HG02588 (cell line): ENCODE data around the gene ALK.
A peak's percentile ranks its signal among the peaks of the same experiment; 100 is the strongest.

Experiments used
- ATAC-seq: cut with Tn5 transposase; IDR thresholded peaks from one replicate; pipeline ENCODE4 v1.9.1; 2021; ENCODE audit warnings: mild to moderate bottlenecking, moderate library complexity; ENCODE audit not compliant: unreplicated experiment

ALK gene

DNA sequence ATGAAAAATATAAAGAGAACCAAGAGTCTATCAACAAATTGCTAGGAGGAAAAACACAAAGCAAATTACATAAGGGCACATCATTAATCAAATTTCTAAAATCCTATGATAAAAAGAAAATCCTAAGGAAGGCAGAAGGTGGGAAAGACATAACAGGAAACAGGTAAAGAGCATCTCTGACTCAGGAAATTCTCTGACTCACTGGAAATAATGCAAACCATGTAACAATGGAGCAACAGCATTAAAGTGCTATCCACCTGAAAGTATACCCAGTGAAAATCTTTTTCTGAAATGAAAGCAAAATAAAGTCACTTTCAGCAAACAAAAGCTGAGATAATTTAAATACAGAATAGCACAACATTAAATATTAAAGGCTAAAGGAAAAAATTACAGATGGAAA is 10.9 kb downstream of the ALK start:
- no peak for ATAC-seq

DNA sequence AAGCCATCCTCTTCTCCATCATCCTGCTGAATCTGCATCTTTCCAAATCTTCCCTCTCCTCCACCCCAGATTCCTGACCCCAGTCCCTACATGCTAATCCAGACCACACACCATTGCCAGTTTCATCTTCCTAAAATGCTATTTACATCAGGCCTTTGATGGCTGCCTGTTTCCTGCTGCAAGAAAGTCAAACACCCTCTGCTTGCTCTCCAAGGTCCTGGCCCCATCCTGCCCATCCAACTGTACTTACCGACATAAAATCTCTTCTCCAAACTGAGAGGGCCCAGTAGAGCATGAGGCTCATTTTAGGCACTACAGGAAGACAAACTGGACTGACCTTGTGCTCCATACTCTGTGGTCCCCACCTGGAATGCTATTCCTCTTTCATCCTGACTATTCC is 19.0 kb downstream of the ALK start:
- no peak for ATAC-seq

DNA sequence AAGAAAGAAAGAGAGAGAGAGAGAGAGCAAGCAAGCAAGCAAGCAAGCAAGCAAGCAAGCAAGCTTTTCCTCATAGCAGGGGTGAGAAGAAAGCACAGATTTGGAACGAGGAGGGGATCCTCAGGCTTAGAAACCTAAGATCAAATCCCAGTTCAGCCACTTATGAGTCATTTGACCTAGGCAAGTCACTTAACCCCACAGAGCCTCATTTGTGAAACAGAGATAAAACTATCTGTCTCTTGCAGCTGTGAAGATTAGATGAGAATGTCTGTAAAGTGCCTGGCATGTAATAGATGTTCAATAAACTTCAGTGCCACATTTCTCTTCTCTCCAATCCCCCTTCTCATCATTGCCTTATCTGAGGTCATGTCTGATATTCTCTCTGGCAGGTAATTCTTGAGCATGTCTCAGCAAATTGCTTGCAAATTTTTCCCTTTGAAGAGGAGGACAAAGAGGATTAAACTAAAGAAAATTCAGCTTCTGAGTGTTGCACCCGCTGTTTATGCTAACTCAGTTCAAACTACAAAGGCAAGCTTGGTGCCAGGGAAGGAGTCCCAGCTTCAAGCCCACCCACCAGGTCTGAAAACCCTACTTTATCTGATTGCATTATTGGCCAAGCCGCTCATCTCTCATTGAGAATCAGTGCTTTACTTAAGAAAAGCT is 20.3 kb downstream of the ALK start:
- ATAC-seq, result no peak

DNA sequence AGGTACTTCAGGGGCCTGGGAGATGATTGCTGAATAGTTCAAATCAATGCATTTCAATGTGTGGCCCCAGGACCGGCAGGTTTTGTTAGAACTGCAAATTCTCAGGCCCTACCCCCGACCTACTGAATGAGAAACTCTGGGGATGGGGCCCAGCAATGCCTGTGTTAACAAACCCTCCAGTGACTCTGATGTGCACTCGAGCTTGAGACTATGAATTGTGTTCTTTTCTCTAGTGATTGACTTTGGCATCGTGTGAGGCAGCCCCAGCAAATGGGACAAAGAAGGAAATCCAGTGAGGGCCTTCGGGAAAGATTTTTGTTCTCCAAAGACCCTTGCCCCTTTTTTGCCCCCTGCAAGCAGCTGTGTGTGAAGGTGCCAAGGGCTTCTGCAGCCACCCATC is 22.4 kb downstream of the ALK start:
- no peak for ATAC-seq

DNA sequence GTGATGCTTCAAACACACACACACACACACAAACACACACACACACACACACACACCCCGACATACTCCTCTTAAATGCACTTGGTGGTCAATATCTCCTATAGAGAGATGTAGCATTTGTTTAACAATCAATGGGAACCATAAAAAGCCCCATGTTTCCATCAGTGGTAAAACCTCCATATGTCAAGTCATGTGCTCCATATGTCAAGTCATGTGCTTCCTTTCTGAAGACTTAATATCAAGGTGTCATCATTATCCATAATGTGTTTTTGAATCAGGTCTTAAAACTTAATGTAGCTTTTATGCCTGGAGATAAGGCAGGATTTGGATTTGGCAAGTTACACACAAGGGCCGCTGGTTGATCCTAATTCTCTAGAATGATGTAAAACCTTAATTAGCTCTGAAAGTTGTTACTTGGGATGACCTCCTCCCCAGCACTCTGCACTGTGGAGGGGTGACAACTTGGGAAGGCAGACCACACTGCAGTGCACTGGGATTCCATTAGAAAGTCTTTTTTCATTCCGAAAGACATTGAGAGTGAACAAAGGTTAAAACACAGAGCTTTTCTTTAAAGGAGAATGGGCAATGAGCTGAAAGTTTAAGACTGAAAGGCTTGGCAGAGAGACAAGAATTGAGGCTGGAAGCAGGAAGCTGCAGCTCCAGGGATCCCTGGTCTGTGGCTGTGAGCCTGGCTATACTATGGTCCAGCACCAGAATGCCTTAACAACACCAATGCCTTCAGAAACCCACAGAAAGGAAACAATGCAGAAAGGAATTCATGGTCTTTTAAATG is 26.4 kb downstream of the ALK start:
- ATAC-seq, result no peak

DNA sequence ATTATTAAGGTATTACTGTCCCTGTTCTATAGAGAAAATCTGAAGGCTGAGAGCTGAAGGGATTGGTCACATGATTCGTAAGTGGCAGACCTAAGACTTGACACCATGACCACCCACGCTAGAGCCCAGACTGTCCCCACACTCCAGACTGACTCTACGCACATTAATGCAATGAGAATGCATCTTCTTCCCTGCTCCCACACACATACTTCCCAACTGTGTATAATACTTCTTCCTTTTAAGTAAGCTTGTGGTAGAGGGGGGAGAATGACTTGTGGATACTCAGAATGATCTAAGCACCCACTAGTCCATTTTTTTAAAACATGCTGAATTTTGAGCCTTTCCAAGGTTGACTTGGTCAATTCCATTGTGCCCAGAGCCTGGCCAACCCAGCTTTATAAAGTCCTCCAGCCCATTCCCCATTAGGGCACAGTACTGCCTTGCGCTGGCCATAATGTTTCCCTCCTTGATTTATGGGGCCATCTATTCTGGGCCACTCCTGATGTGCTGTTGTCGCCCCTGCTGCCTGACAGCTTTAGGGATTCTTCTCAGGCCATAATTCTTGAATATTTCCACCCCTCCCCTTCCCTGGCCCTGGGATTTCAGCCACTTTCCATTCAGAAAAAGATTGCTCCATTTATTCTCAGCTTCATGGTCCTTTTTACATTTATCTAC is 28.7 kb downstream of the ALK start:
- no peak for ATAC-seq

DNA sequence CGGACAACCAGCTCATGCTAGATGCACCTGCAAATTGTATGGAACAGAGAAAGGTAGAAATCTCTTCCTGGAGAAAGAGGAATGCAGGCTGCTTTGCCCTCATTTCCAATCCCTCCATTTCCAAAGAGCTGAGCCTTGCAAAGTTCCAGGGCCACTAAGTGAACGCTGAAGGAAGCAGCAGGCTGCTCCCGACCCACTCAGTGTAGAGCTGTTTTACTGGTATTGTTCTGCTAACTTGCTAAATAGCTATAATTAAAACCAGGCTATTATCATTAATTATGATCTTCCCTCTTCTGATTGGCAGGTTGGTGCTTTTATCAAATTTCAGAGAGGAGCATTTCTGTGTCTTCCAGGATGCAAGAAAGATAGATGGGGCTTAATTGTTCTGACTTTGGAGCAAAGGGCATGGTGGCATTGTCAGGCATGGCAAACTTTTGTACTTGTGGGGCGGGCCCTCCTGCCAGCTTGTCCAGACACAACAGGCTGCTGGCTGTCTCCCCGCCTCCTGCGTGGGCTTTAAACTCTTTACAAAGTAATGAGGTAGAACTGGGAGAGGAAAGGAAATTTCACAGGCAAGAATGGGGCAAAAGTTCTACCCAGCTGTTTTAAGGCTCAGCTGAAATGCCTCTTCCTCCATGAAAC is 40.2 kb downstream of the ALK start:
- ATAC-seq, result no peak

DNA sequence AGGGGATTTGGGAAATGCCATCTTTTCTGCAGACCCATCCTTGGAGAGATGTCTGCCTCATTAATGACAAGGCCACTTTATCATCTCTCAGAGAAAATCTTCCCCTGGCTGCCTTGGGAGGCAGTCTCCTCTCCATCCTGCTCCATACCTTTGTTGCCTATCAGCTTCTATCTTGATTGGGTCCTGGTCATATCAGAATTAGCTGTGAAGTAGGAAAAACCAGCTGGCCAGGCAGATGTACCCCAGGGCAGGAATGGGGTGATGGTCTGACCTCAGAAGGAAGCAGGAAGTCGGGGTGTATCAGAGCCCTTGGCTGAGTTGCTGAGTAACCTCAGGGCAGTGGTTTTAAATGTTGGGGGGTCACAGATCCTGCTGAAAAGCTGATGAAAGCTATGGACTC is 41.3 kb downstream of the ALK start:
- no peak for ATAC-seq

DNA sequence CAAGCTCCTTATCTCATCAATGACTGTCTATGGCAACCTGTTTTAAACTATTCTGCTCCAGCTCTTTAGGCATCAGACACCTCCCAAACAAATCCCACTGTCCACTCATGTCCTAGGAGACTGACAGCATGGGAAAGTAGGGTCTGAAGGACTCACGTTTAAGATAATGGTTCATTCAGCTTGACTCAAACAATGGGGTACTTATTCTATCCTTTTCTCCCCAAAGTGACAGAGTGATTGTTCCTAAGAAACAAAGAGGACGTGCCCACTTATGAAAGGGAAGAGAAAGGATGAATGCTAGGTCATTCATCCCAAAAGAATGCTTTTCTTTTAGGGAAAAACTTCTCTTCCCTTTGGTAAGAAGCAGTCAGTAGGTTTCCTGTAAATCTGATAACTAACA is 41.9 kb downstream of the ALK start:
- no peak for ATAC-seq

DNA sequence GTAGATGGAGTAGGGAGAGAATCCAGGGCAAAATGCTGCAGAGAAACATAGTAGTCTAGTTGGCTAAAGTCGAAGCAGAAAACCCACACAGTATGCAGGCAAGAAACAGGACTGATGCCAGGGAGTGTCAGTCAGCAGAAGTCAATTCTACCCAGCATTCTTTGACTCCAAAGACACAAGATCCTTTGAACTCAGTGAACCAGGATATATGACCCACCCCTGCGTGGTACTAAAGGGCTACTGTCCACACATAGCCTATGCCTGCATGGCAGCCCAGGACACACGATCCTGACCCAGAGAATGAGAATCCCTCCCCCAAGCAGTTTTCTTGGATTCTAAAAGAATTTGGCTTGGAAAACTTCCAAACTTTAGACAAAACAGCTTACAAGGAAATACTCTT is 42.5 kb downstream of the ALK start:
- no peak for ATAC-seq

DNA sequence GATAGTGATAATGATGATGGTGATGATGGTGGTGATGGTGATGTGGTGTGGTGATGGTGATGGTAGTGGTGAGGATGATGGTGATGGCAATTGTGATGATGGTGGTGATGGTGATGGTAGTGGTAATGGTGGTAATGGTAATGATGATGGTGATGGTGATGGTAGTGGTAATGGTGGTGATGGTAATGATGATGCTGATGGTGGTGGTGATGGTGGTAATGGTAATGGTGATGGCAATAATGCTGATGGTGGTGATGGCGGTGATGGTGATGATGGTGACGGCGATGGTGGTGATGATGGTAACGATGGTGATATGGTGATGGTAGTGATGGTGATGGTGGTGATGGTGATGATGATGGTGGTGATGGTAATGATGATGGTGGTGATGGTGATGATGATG is 45.0 kb downstream of the ALK start:
- no peak for ATAC-seq

DNA sequence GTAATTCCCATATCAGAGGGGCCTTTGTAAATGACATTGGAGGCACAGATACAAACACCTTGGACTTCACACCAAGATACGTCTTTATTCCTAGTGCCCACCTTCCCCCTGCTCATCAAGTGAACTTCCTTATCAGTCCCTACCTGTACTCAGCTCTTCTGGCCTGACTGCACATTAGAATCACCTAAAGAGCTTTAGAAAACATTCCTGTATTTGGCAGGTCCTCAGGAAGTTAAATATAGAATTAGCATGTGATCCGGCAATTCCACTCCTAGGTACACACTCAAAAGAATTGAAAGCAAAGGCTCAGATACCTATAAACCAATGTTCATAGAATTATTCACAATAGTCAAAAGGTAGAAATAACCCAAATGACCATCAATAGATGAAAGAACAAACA is 46.6 kb downstream of the ALK start:
- ATAC-seq, result no peak

DNA sequence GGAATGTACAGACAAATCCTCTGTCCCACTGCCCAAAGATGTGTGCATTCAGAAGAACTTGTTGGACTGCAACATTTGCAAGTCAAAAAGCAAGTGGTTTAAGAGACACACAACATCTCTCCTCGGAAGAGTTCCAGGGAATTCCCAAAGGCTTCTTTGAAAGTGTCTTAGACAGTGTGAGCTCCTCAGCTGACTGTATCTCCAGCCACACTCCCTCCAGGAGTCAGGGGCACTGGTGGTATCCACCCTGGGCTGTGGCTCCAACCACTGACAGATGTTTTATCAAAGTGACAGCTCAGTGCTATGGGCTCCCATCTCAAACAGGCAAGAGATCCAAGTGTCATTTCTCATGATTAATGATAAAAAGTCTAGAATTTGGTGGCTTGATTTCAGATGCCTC is 48.5 kb downstream of the ALK start:
- ATAC-seq, result no peak

DNA sequence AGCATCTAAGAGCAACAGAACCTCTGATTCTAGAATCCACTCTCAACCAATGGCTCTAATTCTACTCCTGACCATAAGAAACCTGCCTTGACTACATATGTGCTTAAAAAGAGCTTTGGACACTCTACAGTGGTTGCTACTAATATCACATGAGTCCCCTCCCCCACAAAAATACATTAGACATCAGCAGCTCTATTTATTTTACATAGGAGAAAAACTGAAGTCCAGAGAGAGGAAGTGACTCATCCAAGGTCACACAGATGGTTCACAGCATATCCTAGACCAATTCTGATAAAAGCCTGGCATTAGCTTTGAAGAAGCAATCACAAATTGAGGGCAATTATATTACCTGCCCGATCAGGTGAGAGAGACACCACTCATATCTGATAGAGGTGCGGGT is 49.8 kb downstream of the ALK start:
- no peak for ATAC-seq

DNA sequence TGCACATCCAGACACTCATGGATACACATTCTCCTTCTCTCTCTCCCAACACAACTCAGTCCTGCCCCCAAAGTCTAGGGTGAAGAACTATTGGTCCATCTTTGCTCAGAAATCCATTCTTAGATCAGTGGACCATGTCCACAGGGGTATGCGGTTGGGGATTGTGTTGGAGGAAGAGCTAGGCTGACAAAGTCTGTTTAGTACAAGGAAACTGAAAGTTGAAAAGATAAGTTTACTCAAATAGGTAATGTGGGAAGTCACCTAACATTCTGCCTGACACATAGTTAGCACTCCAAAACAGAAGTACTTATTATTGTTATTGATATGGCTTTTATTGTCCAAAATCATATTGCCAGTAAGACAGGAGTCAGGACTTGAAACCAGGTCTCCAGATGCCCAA is 55.9 kb downstream of the ALK start:
- peak; percentile 55 for ATAC-seq

DNA sequence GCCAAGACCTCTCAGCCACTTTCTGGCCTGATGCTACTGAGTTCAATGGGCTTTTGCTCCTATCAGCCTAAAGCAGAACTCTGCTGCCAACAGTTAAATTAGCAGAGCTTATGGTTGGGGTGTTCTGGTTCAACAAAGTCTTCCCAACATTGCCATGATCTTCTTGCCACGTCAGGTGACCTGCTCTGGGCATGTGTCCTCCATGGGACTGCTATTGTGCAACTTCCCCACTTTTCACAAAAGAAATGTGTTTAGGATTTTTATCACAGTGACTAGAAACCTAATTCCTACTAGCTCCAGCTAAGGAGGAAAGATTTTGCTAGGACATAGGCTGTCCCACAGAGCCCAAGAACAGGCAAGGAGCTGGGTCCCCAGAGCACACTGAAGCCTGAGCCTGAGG is 56.4 kb downstream of the ALK start:
- no peak for ATAC-seq

DNA sequence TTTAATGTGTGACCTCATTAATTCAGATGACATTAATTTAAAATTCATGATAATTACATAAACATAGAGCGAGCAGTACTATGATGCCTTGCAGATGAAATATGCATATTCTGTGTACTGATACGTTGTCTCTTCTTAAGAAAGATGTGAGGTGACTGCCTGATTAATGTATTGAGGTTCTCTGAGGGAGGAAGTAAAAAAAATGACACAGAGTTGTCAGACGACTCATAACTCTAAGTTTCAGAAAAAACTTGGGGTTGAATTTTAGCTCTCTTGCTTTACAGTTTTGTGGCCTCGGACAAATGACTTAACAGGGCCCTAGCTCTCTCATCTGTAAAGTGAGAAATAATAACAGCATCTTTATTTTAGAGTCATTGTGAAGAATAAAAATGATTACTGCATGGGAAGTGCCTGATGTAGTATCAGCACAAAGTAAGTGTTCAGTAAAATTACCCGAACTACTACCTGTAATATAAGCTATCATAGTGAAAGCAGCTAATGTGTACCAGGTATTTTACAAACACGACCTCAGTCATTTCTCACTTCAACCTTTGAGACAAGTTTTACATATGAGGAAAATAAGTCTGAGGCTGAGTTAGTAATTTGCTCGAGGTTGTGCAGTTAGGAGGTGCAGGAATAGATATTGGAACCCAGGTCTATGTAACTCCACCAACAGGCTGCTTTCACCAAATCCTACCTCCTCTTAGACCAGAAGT is 65.3 kb downstream of the ALK start:
- peak; percentile 49 for ATAC-seq

DNA sequence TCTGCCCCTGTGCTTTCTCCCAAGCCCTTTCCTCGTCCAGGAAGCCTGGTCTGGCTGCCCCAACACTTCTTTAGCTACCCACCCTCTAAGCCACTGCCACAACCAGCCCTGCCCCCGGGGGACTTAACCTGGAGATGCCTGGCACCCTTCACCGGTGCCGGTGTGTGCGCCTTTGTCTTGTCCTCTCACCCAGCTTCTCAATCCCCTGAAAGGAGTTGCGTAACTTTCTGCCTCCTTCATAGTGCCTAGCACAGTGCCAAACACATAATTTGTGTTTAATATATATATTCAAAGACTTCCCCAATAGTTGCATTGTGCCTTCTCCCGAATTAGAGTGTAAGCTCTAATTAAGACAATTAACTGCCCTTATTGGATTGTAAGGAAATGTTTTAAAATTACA is 70.6 kb downstream of the ALK start:
- ATAC-seq, result no peak

DNA sequence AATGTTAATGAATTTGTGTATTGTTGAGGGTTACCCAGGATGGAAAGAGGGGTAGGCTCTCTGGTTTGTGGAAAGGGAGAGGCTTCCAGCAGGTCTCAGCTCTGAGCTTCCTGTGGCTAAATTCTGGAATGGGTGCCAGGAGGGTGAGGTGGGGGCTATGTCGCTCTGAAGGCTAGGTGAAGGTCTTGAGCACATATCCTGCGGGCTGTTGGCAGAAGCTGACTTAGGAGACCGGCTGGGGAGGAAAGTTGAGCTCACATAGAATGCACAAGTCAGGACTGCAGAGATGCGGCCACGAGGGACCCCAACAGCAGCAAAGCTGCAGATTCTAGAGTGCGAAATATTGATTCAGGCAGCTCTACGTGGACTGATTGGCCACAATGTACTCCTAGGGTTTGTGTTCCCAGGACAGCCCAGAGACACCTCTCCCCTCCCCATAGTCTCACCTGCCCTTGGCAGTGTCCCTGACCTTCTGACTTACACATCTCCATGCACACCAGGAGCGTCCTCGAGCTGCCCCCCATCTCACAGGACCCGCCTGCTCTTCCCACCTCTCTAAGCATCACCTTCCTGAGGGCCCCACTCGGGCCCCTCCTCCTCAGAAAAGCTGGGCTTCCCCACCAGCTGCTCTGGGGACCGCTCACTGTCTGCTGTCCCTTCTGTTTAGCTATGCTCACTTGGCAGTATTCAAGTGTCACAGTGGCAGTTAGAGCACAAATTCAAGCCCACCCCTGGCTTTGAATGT is 72.6 kb downstream of the ALK start:
- no peak for ATAC-seq

DNA sequence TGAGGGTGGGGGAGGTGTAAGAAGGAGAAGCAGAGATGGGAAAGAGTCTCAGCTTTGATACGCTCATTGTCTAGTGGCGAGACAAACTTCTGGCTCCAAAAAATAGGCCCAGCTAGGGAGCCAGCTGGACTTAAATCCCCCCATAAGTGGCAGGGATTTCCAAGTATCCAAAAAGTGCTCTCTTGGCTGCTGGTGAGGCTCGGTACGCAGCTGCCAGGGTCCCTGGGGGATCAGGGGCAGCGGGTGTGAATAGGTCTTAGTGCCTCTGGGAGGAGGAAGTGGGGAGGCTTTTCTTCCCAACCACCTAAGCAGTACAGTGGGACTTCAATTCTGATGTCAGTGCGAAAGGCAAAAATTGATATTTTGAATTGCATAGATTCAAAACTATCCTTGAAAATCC is 73.5 kb downstream of the ALK start:
- ATAC-seq, result no peak
